Measurements from ENCODE around the gene CDKN2C. TPM values are rescaled to one million over a fixed set of nuclear protein-coding genes. Genes with fewer than 3 reads are reported as not detected.
A peak's percentile ranks its signal among the peaks of the same experiment; 100 is the strongest.

Gene CDKN2C
- total and polyA plus RNA-seq, 7 experiments from 2014 or later = 3.3 to 40.3 (median 4.9) TPM

- Mint-ChIP-seq H3K9me3 (no peaks in the 10 kb centered on the region), H3K4me3 (no peak overlapping the region), H3K27ac (no peak overlapping the region), H3K36me3 (peaks cover 0 to 23% (median 0%) of the 10 kb centered on the region in 5 donors), H3K27me3 (peaks cover 17 to 39% (median 23%) of the 10 kb centered on the region in 5 donors), H3K4me1 (peaks cover 13 to 44% (median 30%) of the 10 kb centered on the region in 7 donors)
- intact Hi-C loops (cut with micrococcal nuclease) = no loop called here
- H3K27me3 ChIP-seq (ENCODE audit: control insufficient read depth in 2 of 2, insufficient read depth in 2 of 2, low read length in 2 of 2) = peaks cover 0 to 5% of the 10 kb centered on the region in 2 donors
- CTCF ChIA-PET = no interaction called here
- POLR2A ChIA-PET = interaction anchor here (7.0 kb wide), 1 partner anchor 13 kb away, joined by 82 read pairs; the partner anchor contains the start of gene FAF1
- H3K9me3 ChIP-seq (ENCODE audit: control insufficient read depth in 2 of 3, low read length in 3 of 3) = no peaks in the 10 kb centered on the region
- no peak overlapping the region for H3K4me3 ChIP-seq (ENCODE audit: low read length)
- DNase-seq = no peak
- H3K4me1 ChIP-seq (ENCODE audit: control insufficient read depth in 2 of 2, insufficient read depth in 2 of 2, low read length in 2 of 2) = peaks cover 9 to 19% of the 10 kb centered on the region in 2 donors
- ATAC-seq = no peak
- peaks cover 0 to 10% (median 0%) of the 10 kb centered on the region in 3 experiments for H3K36me3 ChIP-seq (ENCODE audit: control insufficient read depth in 2 of 3, insufficient read depth in 3 of 3, low read length in 3 of 3)
- no peak overlapping the region for H3K27ac ChIP-seq (ENCODE audit: low read depth, low read length)
Measured at GRCh38 chr1:50972766-50973165, 2.7 kb downstream of the CDKN2C start.

- ChIA-PET CTCF (no interaction called here), POLR2A (interaction anchor here (7.0 kb wide), 1 partner anchor 13 kb away, joined by 82 read pairs; the partner anchor contains the start of gene FAF1)
- no peak overlapping the region for H3K4me3 Mint-ChIP-seq
- Histone ChIP-seq H3K36me3 (ENCODE audit: control insufficient read depth in 2 of 3, insufficient read depth in 3 of 3, low read length in 3 of 3) (peaks cover 0 to 8% (median 0%) of the 10 kb centered on the region in 3 experiments), H3K27me3 (ENCODE audit: control insufficient read depth in 2 of 2, insufficient read depth in 2 of 2, low read length in 2 of 2) (peaks cover 0 to 5% of the 10 kb centered on the region in 2 donors), H3K9me3 (ENCODE audit: control insufficient read depth in 2 of 3, low read length in 3 of 3) (no peaks in the 10 kb centered on the region), H3K4me3 (ENCODE audit: low read length) (no peak overlapping the region), H3K4me1 (ENCODE audit: control insufficient read depth in 2 of 2, insufficient read depth in 2 of 2, low read length in 2 of 2) (peaks cover 9 to 19% of the 10 kb centered on the region in 2 donors), H3K27ac (ENCODE audit: low read depth, low read length) (no peak overlapping the region)
- H3K36me3 Mint-ChIP-seq = peaks cover 0 to 23% (median 0%) of the 10 kb centered on the region in 5 donors
- no peak for DNase-seq
- H3K27me3 Mint-ChIP-seq = peaks cover 17 to 39% (median 24%) of the 10 kb centered on the region in 5 donors
- no peaks in the 10 kb centered on the region for H3K9me3 Mint-ChIP-seq
- H3K27ac Mint-ChIP-seq = no peak overlapping the region
- no peak for ATAC-seq
- intact Hi-C loops (cut with micrococcal nuclease) = no loop called here
- H3K4me1 Mint-ChIP-seq = peaks cover 10 to 42% (median 29%) of the 10 kb centered on the region in 7 donors
Measured at GRCh38 chr1:50973255-50973654, 3.2 kb downstream of the CDKN2C start.

GRCh38 chr1:50973875-50974617 lies 4.0 kb downstream of the CDKN2C start:
- intact Hi-C loops (cut with micrococcal nuclease) = no loop called here
- H3K4me3 Mint-ChIP-seq = no peak overlapping the region
- H3K9me3 Mint-ChIP-seq = no peaks in the 10 kb centered on the region
- Histone ChIP-seq H3K4me3 (ENCODE audit: low read length) (no peak overlapping the region), H3K27ac (ENCODE audit: low read depth, low read length) (no peak overlapping the region), H3K4me1 (ENCODE audit: control insufficient read depth in 2 of 2, insufficient read depth in 2 of 2, low read length in 2 of 2) (peaks cover 9 to 19% of the 10 kb centered on the region in 2 donors), H3K9me3 (ENCODE audit: control insufficient read depth in 2 of 3, low read length in 3 of 3) (no peaks in the 10 kb centered on the region), H3K27me3 (ENCODE audit: control insufficient read depth in 2 of 2, insufficient read depth in 2 of 2, low read length in 2 of 2) (peaks cover 0 to 5% of the 10 kb centered on the region in 2 donors), H3K36me3 (ENCODE audit: control insufficient read depth in 2 of 3, insufficient read depth in 3 of 3, low read length in 3 of 3) (peaks cover 0 to 1% (median 0%) of the 10 kb centered on the region in 3 experiments)
- ATAC-seq (no peak), DNase-seq (no peak)
- POLR2A ChIA-PET = interaction anchor here (7.0 kb wide), 1 partner anchor 14 kb away, joined by 82 read pairs; the partner anchor contains the start of gene FAF1
- peaks cover 22 to 45% (median 32%) of the 10 kb centered on the region in 5 donors for H3K27me3 Mint-ChIP-seq
- H3K27ac Mint-ChIP-seq = no peak overlapping the region
- H3K4me1 Mint-ChIP-seq = peaks cover 17 to 47% (median 37%) of the 10 kb centered on the region in 7 donors
- H3K36me3 Mint-ChIP-seq = peaks cover 0 to 23% (median 0%) of the 10 kb centered on the region in 5 donors
- CTCF ChIA-PET = no interaction called here

DNA sequence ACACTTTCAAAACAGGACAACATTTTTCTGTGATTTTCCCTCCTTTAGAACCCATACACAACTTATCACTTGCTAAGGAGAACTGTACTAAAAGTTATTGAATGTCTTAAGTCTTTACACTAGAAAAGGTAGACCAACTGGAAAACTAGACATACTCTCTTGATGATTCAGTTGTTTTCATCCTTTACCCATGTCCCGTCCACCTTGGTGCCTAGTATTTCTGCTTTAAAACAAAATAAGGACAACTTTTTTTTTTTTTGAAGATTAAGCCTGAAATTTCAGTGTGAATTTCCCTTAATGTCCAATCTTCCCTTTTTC lies 4.5 kb downstream of the CDKN2C start:
- Histone ChIP-seq H3K36me3 (ENCODE audit: control insufficient read depth in 2 of 3, insufficient read depth in 3 of 3, low read length in 3 of 3) (no peaks in the 10 kb centered on the region), H3K27me3 (ENCODE audit: control insufficient read depth in 2 of 2, insufficient read depth in 2 of 2, low read length in 2 of 2) (peaks cover 0 to 5% of the 10 kb centered on the region in 2 donors), H3K4me1 (ENCODE audit: control insufficient read depth in 2 of 2, insufficient read depth in 2 of 2, low read length in 2 of 2) (peaks cover 9 to 19% of the 10 kb centered on the region in 2 donors), H3K9me3 (ENCODE audit: control insufficient read depth in 2 of 3, low read length in 3 of 3) (no peaks in the 10 kb centered on the region), H3K27ac (ENCODE audit: low read depth, low read length) (no peak overlapping the region), H3K4me3 (ENCODE audit: low read length) (no peak overlapping the region)
- ATAC-seq = no peak
- POLR2A ChIA-PET = no interaction called here
- Mint-ChIP-seq H3K4me1 (peaks cover 20 to 51% (median 39%) of the 10 kb centered on the region in 7 donors), H3K27me3 (peaks cover 26 to 49% (median 36%) of the 10 kb centered on the region in 5 donors), H3K4me3 (no peak overlapping the region), H3K36me3 (peaks cover 0 to 23% (median 0%) of the 10 kb centered on the region in 5 donors), H3K27ac (no peak overlapping the region), H3K9me3 (no peaks in the 10 kb centered on the region)
- intact Hi-C loops (cut with micrococcal nuclease) = no loop called here
- CTCF ChIA-PET = no interaction called here
- no peak for DNase-seq

DNA sequence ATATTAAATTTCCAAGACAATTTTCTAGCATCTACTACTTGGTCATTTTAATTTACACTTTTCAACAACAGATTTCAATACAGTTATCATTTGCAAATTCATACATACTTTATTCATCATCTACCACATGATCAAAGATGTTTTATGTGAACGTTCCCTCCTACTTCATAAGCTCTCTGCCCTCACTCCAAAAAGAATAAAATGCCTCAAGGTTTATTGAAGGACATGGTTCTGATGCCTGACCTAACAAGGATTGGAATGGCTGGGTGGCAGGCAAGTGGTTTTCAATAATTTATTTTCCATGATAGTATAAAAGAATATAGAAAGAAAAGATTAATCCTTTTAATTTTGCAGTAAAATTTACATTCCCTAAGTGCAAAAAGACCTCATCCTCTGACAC lies 5.4 kb downstream of the CDKN2C start:
- H3K27ac Mint-ChIP-seq = no peak overlapping the region
- ChIA-PET CTCF (no interaction called here), POLR2A (no interaction called here)
- peaks cover 11 to 49% (median 31%) of the 10 kb centered on the region in 7 donors for H3K4me1 Mint-ChIP-seq
- peaks cover 26 to 53% (median 37%) of the 10 kb centered on the region in 5 donors for H3K27me3 Mint-ChIP-seq
- no peak for ATAC-seq
- Histone ChIP-seq H3K27ac (ENCODE audit: low read depth, low read length) (no peak overlapping the region), H3K36me3 (ENCODE audit: control insufficient read depth in 2 of 3, insufficient read depth in 3 of 3, low read length in 3 of 3) (no peaks in the 10 kb centered on the region), H3K4me3 (ENCODE audit: low read length) (no peak overlapping the region), H3K4me1 (ENCODE audit: control insufficient read depth in 2 of 2, insufficient read depth in 2 of 2, low read length in 2 of 2) (peaks cover 7 to 14% of the 10 kb centered on the region in 2 donors), H3K27me3 (ENCODE audit: control insufficient read depth in 2 of 2, insufficient read depth in 2 of 2, low read length in 2 of 2) (peaks cover 0 to 5% of the 10 kb centered on the region in 2 donors), H3K9me3 (ENCODE audit: control insufficient read depth in 2 of 3, low read length in 3 of 3) (no peaks in the 10 kb centered on the region)
- intact Hi-C loops (cut with micrococcal nuclease) = no loop called here
- no peaks in the 10 kb centered on the region for H3K9me3 Mint-ChIP-seq
- no peak for DNase-seq
- H3K4me3 Mint-ChIP-seq = no peak overlapping the region
- peaks cover 0 to 23% (median 0%) of the 10 kb centered on the region in 5 donors for H3K36me3 Mint-ChIP-seq

DNA sequence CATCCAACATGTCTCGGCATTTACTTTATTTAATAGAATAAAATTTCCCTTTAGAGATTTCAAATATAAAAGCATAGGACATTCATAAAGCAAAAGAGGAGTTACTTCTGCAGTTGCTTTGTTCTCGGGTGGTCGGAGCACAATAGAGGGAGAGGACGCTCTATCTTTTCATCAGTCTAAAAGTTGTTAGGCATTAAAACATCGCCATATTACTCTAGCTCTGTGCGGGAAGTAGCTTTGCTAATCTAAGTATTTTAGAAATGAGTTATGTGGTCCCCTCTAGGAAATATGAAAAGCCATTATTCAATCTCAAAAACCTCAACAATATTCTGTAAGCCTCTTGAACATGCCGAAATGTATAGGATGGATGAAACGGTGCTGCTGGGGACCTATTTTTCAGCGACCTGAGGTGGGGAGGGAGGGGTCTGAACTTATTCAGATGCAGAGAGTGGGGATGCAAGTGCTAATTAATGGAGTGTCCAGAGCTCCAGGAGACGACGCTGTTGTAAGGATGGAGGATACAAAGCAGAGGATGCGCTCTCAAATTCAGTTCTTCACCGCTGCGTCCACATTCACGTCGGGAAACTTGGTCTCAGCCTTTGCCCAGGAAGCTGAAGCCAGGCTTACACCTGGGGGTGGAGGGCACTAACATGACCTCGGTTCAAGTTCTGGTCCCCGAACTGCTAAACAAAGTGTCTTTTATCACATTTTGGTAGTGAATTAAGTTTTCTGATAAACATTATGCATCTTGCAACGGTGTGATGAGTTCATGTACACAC lies 6.3 kb downstream of the CDKN2C start:
- ATAC-seq (peak; percentile 4), DNase-seq (no peak)
- intact Hi-C loops (cut with micrococcal nuclease) = no loop called here
- Histone ChIP-seq H3K36me3 (ENCODE audit: control insufficient read depth in 2 of 3, insufficient read depth in 3 of 3, low read length in 3 of 3) (no peaks in the 10 kb centered on the region), H3K4me1 (ENCODE audit: control insufficient read depth in 2 of 2, insufficient read depth in 2 of 2, low read length in 2 of 2) (peaks cover 0 to 13% of the 10 kb centered on the region in 2 donors), H3K4me3 (ENCODE audit: low read length) (peak overlapping the region; percentile 70), H3K27me3 (ENCODE audit: control insufficient read depth in 2 of 2, insufficient read depth in 2 of 2, low read length in 2 of 2) (peaks cover 0 to 5% of the 10 kb centered on the region in 2 donors), H3K9me3 (ENCODE audit: control insufficient read depth in 2 of 3, low read length in 3 of 3) (no peaks in the 10 kb centered on the region), H3K27ac (ENCODE audit: low read depth, low read length) (no peak overlapping the region)
- H3K27me3 Mint-ChIP-seq = peaks cover 30 to 49% (median 37%) of the 10 kb centered on the region in 5 donors
- POLR2A ChIA-PET = interaction anchor here (3.1 to 3.9 kb wide), 2 partner anchors 7 to 15 kb away, joined by 18 to 31 read pairs; partner anchors contain the start of genes CDKN2C and FAF1
- H3K36me3 Mint-ChIP-seq = peaks cover 0 to 21% (median 0%) of the 10 kb centered on the region in 5 donors
- CTCF ChIA-PET = no interaction called here
- H3K4me3 Mint-ChIP-seq = peak overlapping the region; percentile 78 to 90 (median 86)
- H3K27ac Mint-ChIP-seq = peak overlapping the region in 6 of 9 donors; percentile 1 to 75 (median 28)
- no peaks in the 10 kb centered on the region for H3K9me3 Mint-ChIP-seq
- H3K4me1 Mint-ChIP-seq = peaks cover 10 to 41% (median 22%) of the 10 kb centered on the region in 7 donors
